Measurements from ENCODE around the gene NEK10.
"Not testable (repeated sequence)": the region's sequence is repeated elsewhere in the genome, so short reads cannot be mapped to it uniquely, and the experiment has no call there.

Gene NEK10

GRCh38 chr3:27368831-27369607 is at the start of gene NEK10:
TSS of gene NEK10 (minus strand) at chr3:27369383. CDS start at chr3:27352882, 16,501 bp downstream.
- H3K27me3 Mint-ChIP-seq: no peaks in the 10 kb centered on the region
- ATAC-seq (peak; percentile 99), DNase-seq (peak; percentile 85 to 89)
- peak within 1 kb of the TSS; percentile 93 to 96 for H3K4me3 Mint-ChIP-seq
- peaks cover 15% of the 10 kb centered on the region for H3K4me1 Mint-ChIP-seq
- peak within 1 kb of the TSS; percentile 84 to 87 for H3K27ac Mint-ChIP-seq
- H3K9me3 Mint-ChIP-seq: no peaks in the 10 kb centered on the region

GRCh38 chr3:27415202-27415601 is 46.0 kb upstream of the NEK10 start:
- Mint-ChIP-seq H3K9me3 (no peaks in the 10 kb centered on the region), H3K27me3 (no peaks in the 10 kb centered on the region), H3K27ac (no peak overlapping the region), H3K4me1 (no peaks in the 10 kb centered on the region), H3K4me3 (no peak overlapping the region)
- no peak for DNase-seq
- ATAC-seq: no peak

GRCh38 chr3:27392950-27393679 is 23.9 kb upstream of the NEK10 start:
- DNase-seq (no peak), ATAC-seq (no peak)
- H3K9me3 Mint-ChIP-seq: no peaks in the 10 kb centered on the region
- H3K4me3 Mint-ChIP-seq: no peak overlapping the region
- H3K27ac Mint-ChIP-seq: no peak overlapping the region
- H3K4me1 Mint-ChIP-seq: peaks cover 5% of the 10 kb centered on the region
- no peaks in the 10 kb centered on the region for H3K27me3 Mint-ChIP-seq

GRCh38 chr3:27392414-27392813 is 23.2 kb upstream of the NEK10 start:
- H3K27me3 Mint-ChIP-seq, H3K4me1 Mint-ChIP-seq, ATAC-seq, DNase-seq, H3K9me3 Mint-ChIP-seq, H3K4me3 Mint-ChIP-seq: not testable (repeated sequence)
- H3K27ac Mint-ChIP-seq: peak overlapping the region in 1 of 2 donors; percentile 52

GRCh38 chr3:27391796-27392195 is 22.6 kb upstream of the NEK10 start:
- DNase-seq (no peak), ATAC-seq (no peak)
- Mint-ChIP-seq H3K4me1 (peaks cover 5% of the 10 kb centered on the region), H3K4me3 (no peak overlapping the region), H3K9me3 (no peaks in the 10 kb centered on the region), H3K27me3 (no peaks in the 10 kb centered on the region), H3K27ac (no peak overlapping the region)

GRCh38 chr3:27387625-27388024 is 18.4 kb upstream of the NEK10 start:
- no peaks in the 10 kb centered on the region for H3K9me3 Mint-ChIP-seq
- DNase-seq (no peak), ATAC-seq (no peak)
- no peaks in the 10 kb centered on the region for H3K4me1 Mint-ChIP-seq
- no peak overlapping the region for H3K27ac Mint-ChIP-seq
- no peak overlapping the region for H3K4me3 Mint-ChIP-seq
- no peaks in the 10 kb centered on the region for H3K27me3 Mint-ChIP-seq

GRCh38 chr3:27385504-27385903 is 16.3 kb upstream of the NEK10 start:
- DNase-seq (no peak), ATAC-seq (no peak)
- Mint-ChIP-seq H3K27me3 (no peaks in the 10 kb centered on the region), H3K9me3 (no peaks in the 10 kb centered on the region), H3K4me1 (no peaks in the 10 kb centered on the region), H3K27ac (no peak overlapping the region), H3K4me3 (no peak overlapping the region)

GRCh38 chr3:27384191-27384590 is 15.0 kb upstream of the NEK10 start:
- H3K27ac Mint-ChIP-seq: no peak overlapping the region
- H3K9me3 Mint-ChIP-seq: no peaks in the 10 kb centered on the region
- H3K4me3 Mint-ChIP-seq: no peak overlapping the region
- no peaks in the 10 kb centered on the region for H3K4me1 Mint-ChIP-seq
- ATAC-seq (no peak), DNase-seq (no peak)
- no peaks in the 10 kb centered on the region for H3K27me3 Mint-ChIP-seq

GRCh38 chr3:27380433-27381357 is 11.5 kb upstream of the NEK10 start:
- Mint-ChIP-seq H3K27ac (peak overlapping the region in 1 of 2 donors; percentile 91), H3K27me3 (no peaks in the 10 kb centered on the region), H3K4me3 (no peak overlapping the region), H3K4me1 (no peaks in the 10 kb centered on the region), H3K9me3 (no peaks in the 10 kb centered on the region)
- ATAC-seq (no peak), DNase-seq (no peak)

GRCh38 chr3:27378331-27378730 is 9.1 kb upstream of the NEK10 start:
- Mint-ChIP-seq H3K4me1 (no peaks in the 10 kb centered on the region), H3K27me3 (no peaks in the 10 kb centered on the region), H3K4me3 (no peak overlapping the region), H3K9me3 (no peaks in the 10 kb centered on the region), H3K27ac (peak overlapping the region in 1 of 2 donors; percentile 6)
- no peak for DNase-seq
- no peak for ATAC-seq

- Mint-ChIP-seq H3K9me3 (no peaks in the 10 kb centered on the region), H3K4me3 (no peak overlapping the region), H3K27ac (no peak overlapping the region), H3K4me1 (no peaks in the 10 kb centered on the region), H3K27me3 (no peaks in the 10 kb centered on the region)
- no peak for ATAC-seq
- no peak for DNase-seq
Measured at GRCh38 chr3:27376109-27376772, 7.1 kb upstream of the NEK10 start.

- H3K4me1 Mint-ChIP-seq: peaks cover 15% of the 10 kb centered on the region
- H3K4me3 Mint-ChIP-seq: no peak overlapping the region
Measured at GRCh38 chr3:27366062-27366591, 3.1 kb downstream of the NEK10 start.

GRCh38 chr3:27360113-27361078 is 8.8 kb downstream of the NEK10 start:
- no peaks in the 10 kb centered on the region for H3K27me3 Mint-ChIP-seq
- H3K4me1 Mint-ChIP-seq: no peaks in the 10 kb centered on the region
- H3K27ac Mint-ChIP-seq: no peak overlapping the region
- DNase-seq (no peak), ATAC-seq (no peak)
- H3K9me3 Mint-ChIP-seq: no peaks in the 10 kb centered on the region
- H3K4me3 Mint-ChIP-seq: no peak overlapping the region

More at GRCh38 chr3:27366062-27366591, 3.1 kb downstream of the NEK10 start:
- no peaks in the 10 kb centered on the region for H3K9me3 Mint-ChIP-seq
- no peak overlapping the region for H3K27ac Mint-ChIP-seq
- no peak for DNase-seq
- no peak for ATAC-seq
- H3K27me3 Mint-ChIP-seq: no peaks in the 10 kb centered on the region

- H3K4me1 Mint-ChIP-seq: no peaks in the 10 kb centered on the region
- H3K9me3 Mint-ChIP-seq: no peaks in the 10 kb centered on the region
- DNase-seq: no peak
- no peak overlapping the region for H3K4me3 Mint-ChIP-seq
- no peak for ATAC-seq
- no peak overlapping the region for H3K27ac Mint-ChIP-seq
- no peaks in the 10 kb centered on the region for H3K27me3 Mint-ChIP-seq
Measured at GRCh38 chr3:27358372-27358771, 10.8 kb downstream of the NEK10 start.
